ENCODE data around the gene IKZF3. TPM values are rescaled to one million over a fixed set of nuclear protein-coding genes. Genes with fewer than 3 reads are reported as not detected.

Gene IKZF3
- polyA plus RNA-seq, 1 donor from 2014 or later: not detected

DNA sequence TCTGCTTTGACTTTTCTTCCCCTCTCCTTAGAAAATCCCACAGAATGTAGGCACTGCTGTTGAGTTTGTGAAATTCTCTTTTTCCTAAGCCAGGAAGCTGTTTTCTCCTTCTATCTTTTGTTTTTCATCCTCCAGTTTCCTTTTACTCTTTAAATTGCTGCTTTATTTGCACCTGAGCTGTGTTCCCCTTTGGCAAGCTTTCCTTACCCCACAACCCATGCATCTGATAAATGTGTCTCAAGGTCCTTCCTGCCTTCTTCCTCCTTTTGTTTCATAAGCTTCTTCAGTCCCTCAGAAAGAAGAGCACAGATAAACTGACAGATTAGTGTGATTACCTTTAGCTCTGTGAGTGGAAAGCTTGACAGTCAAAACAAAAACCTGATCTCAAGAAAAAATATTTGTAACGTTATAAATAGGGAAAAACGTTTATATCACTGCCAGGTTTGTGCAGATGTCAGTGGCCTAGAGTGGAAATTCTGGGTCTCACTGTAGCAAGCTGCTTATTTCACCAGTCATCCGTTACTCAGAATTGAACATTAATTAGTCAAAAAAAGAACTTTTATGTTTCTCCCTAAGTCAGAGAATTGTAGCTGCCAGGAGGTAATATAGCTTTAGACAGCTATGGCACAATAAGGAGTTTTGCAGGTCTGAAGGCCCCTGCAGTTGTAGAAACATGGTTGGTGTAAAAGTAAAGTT, 30.7 kb upstream of the IKZF3 start:
- H3K9me2 ChIP-seq (ENCODE audit: insufficient read depth, low read length): no peaks in the 10 kb centered on the region
- no peaks in the 10 kb centered on the region for H4K20me1 ChIP-seq (ENCODE audit: insufficient read depth)
- H3K27ac ChIP-seq (ENCODE audit: low read length): no peak overlapping the region
- H3F3A ChIP-seq (ENCODE audit: insufficient read depth, low read length, poor library complexity, severe bottlenecking): no peaks in the 10 kb centered on the region
- H2AFZ ChIP-seq (ENCODE audit: low read depth, low read length): no peak overlapping the region
- no peaks in the 10 kb centered on the region for H3K36me3 ChIP-seq (ENCODE audit: insufficient read depth, low read length)
- no peak overlapping the region for H3K9ac ChIP-seq (ENCODE audit: low read length)
- no peak overlapping the region for H3K4me2 ChIP-seq (ENCODE audit: low read length)
- no peak overlapping the region for H3K4me3 ChIP-seq (ENCODE audit: low read length)
- H3K27me3 ChIP-seq (ENCODE audit: insufficient read depth, low read depth, low read length): no peaks in the 10 kb centered on the region
- no peaks in the 10 kb centered on the region for H3K79me2 ChIP-seq (replicated peaks; ENCODE audit: insufficient read depth, low read length)
- H3K9me3 ChIP-seq (ENCODE audit: low read length): no peaks in the 10 kb centered on the region
- TF ChIP-seq RAD21 (conservative IDR thresholded peaks at IDR 0.05) (no peak), EP300 (conservative IDR thresholded peaks at IDR 0.05; ENCODE audit: poor library complexity, severe bottlenecking) (no peak), TAF1 (IDR thresholded peaks at IDR 0.05; ENCODE audit: low read depth) (no peak), EZH2 (IDR thresholded peaks at IDR 0.05; ENCODE audit: borderline replicate concordance, insufficient read depth, low read length, poor library complexity, severe bottlenecking) (no peak)
- TF ChIP-seq, protein P1, sequence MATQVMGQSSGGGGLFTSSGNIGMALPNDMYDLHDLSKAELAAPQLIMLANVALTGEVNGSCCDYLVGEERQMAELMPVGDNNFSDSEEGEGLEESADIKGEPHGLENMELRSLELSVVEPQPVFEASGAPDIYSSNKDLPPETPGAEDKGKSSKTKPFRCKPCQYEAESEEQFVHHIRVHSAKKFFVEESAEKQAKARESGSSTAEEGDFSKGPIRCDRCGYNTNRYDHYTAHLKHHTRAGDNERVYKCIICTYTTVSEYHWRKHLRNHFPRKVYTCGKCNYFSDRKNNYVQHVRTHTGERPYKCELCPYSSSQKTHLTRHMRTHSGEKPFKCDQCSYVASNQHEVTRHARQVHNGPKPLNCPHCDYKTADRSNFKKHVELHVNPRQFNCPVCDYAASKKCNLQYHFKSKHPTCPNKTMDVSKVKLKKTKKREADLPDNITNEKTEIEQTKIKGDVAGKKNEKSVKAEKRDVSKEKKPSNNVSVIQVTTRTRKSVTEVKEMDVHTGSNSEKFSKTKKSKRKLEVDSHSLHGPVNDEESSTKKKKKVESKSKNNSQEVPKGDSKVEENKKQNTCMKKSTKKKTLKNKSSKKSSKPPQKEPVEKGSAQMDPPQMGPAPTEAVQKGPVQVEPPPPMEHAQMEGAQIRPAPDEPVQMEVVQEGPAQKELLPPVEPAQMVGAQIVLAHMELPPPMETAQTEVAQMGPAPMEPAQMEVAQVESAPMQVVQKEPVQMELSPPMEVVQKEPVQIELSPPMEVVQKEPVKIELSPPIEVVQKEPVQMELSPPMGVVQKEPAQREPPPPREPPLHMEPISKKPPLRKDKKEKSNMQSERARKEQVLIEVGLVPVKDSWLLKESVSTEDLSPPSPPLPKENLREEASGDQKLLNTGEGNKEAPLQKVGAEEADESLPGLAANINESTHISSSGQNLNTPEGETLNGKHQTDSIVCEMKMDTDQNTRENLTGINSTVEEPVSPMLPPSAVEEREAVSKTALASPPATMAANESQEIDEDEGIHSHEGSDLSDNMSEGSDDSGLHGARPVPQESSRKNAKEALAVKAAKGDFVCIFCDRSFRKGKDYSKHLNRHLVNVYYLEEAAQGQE (IDR thresholded peaks at IDR 0.05; ENCODE audit: borderline replicate concordance): no peak

DNA sequence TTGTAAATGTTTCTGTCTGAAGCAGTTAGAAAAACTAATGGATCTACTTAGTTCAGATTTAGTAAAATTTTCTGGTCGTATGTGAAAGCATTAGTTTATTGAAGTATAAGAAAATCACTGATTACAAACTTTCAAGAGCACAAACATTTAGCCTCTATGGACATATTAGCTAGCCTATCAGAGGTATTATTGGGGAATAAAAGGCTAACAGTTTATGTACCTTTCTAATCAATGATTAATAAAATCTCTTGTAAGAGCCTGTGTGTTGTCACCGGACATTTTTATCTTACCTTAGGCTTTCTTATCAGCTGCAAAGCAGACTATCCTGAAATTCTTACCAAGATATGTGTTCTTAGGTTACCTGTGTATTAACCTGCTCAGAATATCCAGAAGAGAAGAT, 25.1 kb upstream of the IKZF3 start:
- Histone ChIP-seq H3K27me3 (ENCODE audit: insufficient read depth, low read depth, low read length) (no peaks in the 10 kb centered on the region), H3K9ac (ENCODE audit: low read length) (no peak overlapping the region)

More for the DNA sequence above, 25.1 kb upstream of the IKZF3 start:
- H3K36me3 ChIP-seq (ENCODE audit: insufficient read depth, low read length): no peaks in the 10 kb centered on the region
- no peaks in the 10 kb centered on the region for H3F3A ChIP-seq (ENCODE audit: insufficient read depth, low read length, poor library complexity, severe bottlenecking)
- no peaks in the 10 kb centered on the region for H4K20me1 ChIP-seq (ENCODE audit: insufficient read depth)
- no peak overlapping the region for H3K4me3 ChIP-seq (ENCODE audit: low read length)
- no peak overlapping the region for H3K4me2 ChIP-seq (ENCODE audit: low read length)
- H3K27ac ChIP-seq (ENCODE audit: low read length): no peak overlapping the region
- H2AFZ ChIP-seq (ENCODE audit: low read depth, low read length): no peak overlapping the region
- no peaks in the 10 kb centered on the region for H3K9me2 ChIP-seq (ENCODE audit: insufficient read depth, low read length)
- no peaks in the 10 kb centered on the region for H3K9me3 ChIP-seq (ENCODE audit: low read length)
- H3K79me2 ChIP-seq (replicated peaks; ENCODE audit: insufficient read depth, low read length): no peaks in the 10 kb centered on the region
- TF ChIP-seq EP300 (conservative IDR thresholded peaks at IDR 0.05; ENCODE audit: poor library complexity, severe bottlenecking) (no peak), SMC3 (conservative IDR thresholded peaks at IDR 0.05; ENCODE audit: poor library complexity) (no peak), POLR2AphosphoS5 (IDR thresholded peaks at IDR 0.05) (no peak), RAD21 (conservative IDR thresholded peaks at IDR 0.05) (no peak), EZH2 (IDR thresholded peaks at IDR 0.05; ENCODE audit: borderline replicate concordance, insufficient read depth, low read length, poor library complexity, severe bottlenecking) (no peak), TAF1 (IDR thresholded peaks at IDR 0.05; ENCODE audit: low read depth) (no peak), MXI1 (conservative IDR thresholded peaks at IDR 0.05; ENCODE audit: poor library complexity, severe bottlenecking) (no peak)
- TF ChIP-seq, protein P1 (IDR thresholded peaks at IDR 0.05; ENCODE audit: borderline replicate concordance): no peak
- TF ChIP-seq, protein P2, sequence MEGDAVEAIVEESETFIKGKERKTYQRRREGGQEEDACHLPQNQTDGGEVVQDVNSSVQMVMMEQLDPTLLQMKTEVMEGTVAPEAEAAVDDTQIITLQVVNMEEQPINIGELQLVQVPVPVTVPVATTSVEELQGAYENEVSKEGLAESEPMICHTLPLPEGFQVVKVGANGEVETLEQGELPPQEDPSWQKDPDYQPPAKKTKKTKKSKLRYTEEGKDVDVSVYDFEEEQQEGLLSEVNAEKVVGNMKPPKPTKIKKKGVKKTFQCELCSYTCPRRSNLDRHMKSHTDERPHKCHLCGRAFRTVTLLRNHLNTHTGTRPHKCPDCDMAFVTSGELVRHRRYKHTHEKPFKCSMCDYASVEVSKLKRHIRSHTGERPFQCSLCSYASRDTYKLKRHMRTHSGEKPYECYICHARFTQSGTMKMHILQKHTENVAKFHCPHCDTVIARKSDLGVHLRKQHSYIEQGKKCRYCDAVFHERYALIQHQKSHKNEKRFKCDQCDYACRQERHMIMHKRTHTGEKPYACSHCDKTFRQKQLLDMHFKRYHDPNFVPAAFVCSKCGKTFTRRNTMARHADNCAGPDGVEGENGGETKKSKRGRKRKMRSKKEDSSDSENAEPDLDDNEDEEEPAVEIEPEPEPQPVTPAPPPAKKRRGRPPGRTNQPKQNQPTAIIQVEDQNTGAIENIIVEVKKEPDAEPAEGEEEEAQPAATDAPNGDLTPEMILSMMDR (IDR thresholded peaks at IDR 0.05; ENCODE audit: poor library complexity, severe bottlenecking): no peak

Measured in neural cell (in vitro differentiated cells).